GM19043 (cell line): ENCODE data around the gene RFX8.
"Not testable (repeated sequence)": the region's sequence is repeated elsewhere in the genome, so short reads cannot be mapped to it uniquely, and the experiment has no call there.

ENCODE experiments used
- ATAC-seq: cut with Tn5 transposase; IDR thresholded peaks from one replicate; pipeline ENCODE4 v1.9.1; 2021; ENCODE audit warnings: low read depth; ENCODE audit not compliant: unreplicated experiment

Gene RFX8

GRCh38 chr2:101442667-101443061 lies 32.2 kb downstream of the RFX8 start:
- ATAC-seq, result no peak

- ATAC-seq, result no peak
Measured at GRCh38 chr2:101442042-101442666, 32.8 kb downstream of the RFX8 start.

GRCh38 chr2:101440127-101440738 lies 34.7 kb downstream of the RFX8 start:
- no peak for ATAC-seq

GRCh38 chr2:101439716-101440115 lies 35.2 kb downstream of the RFX8 start:
- ATAC-seq, result no peak

GRCh38 chr2:101438555-101438954 lies 36.4 kb downstream of the RFX8 start:
- ATAC-seq, result not testable (repeated sequence)

GRCh38 chr2:101435001-101435862 lies 39.7 kb downstream of the RFX8 start:
- ATAC-seq, result no peak

- ATAC-seq, result no peak
Measured at GRCh38 chr2:101433465-101433864, 41.4 kb downstream of the RFX8 start.

GRCh38 chr2:101432411-101433181 lies 42.3 kb downstream of the RFX8 start:
- ATAC-seq, result no peak

- no peak for ATAC-seq
Measured at GRCh38 chr2:101431486-101431885, 43.4 kb downstream of the RFX8 start.

- ATAC-seq, result no peak
Measured at GRCh38 chr2:101430156-101430555, 44.8 kb downstream of the RFX8 start.

- no peak for ATAC-seq
Measured at GRCh38 chr2:101429453-101429852, 45.5 kb downstream of the RFX8 start.

- no peak for ATAC-seq
Measured at GRCh38 chr2:101428422-101429176, 46.3 kb downstream of the RFX8 start.

- no peak for ATAC-seq
Measured at GRCh38 chr2:101427743-101428142, 47.2 kb downstream of the RFX8 start.

- no peak for ATAC-seq
Measured at GRCh38 chr2:101427240-101427639, 47.7 kb downstream of the RFX8 start.

- ATAC-seq, result no peak
Measured at GRCh38 chr2:101426822-101427221, 48.1 kb downstream of the RFX8 start.

- ATAC-seq, result no peak
Measured at GRCh38 chr2:101420623-101421022, 54.3 kb downstream of the RFX8 start.

- no peak for ATAC-seq
Measured at GRCh38 chr2:101419096-101419663, 55.7 kb downstream of the RFX8 start.

- ATAC-seq, result no peak
Measured at GRCh38 chr2:101418460-101419095, 56.3 kb downstream of the RFX8 start.

GRCh38 chr2:101416609-101417008 lies 58.3 kb downstream of the RFX8 start:
- ATAC-seq, result no peak
